ENCODE measurements around the gene CLCF1. TPM values are rescaled to one million over a fixed set of nuclear protein-coding genes. Genes with fewer than 3 reads are reported as not detected.

Gene CLCF1
- total and polyA plus RNA-seq, 8 donors = 1.3 to 11.2 (median 2.6) TPM

- no peak overlapping the region for H3K27ac ChIP-seq
- no peak for ATAC-seq
- no peak overlapping the region for H3K4me3 ChIP-seq
- TF ChIP-seq CTCF (IDR thresholded peaks at IDR 0.05) = no peak
- no peak for DNase-seq
- H3K4me1 ChIP-seq = peaks cover 0 to 6% (median 0%) of the 10 kb centered on the region in 3 donors
- H3K36me3 ChIP-seq = no peaks in the 10 kb centered on the region
- no peak for FAIRE-seq
- intact Hi-C loops (cut with DNase I) = loop anchor here in 2 of 3 donors (5.0 to 10.0 kb wide), 3 partner anchors 32 to 125 kb away; partner anchors contain the start of gene GRK2 (in 1 of the 2)
- H3K27me3 ChIP-seq = no peaks in the 10 kb centered on the region
- 78 to 80% methylated on average over 22 to 23 of the region's 23 CpGs for WGBS, 2 donors
- H3K9me3 ChIP-seq = no peaks in the 10 kb centered on the region
These were observed 6.0 kb upstream of the CLCF1 start for GRCh38 chr11:67379061-67380058.

GRCh38 chr11:67378544-67378943 lies 5.1 kb upstream of the CLCF1 start:
- Histone ChIP-seq H3K4me1 (peaks cover 0 to 10% (median 0%) of the 10 kb centered on the region in 3 donors), H3K9me3 (no peaks in the 10 kb centered on the region), H3K36me3 (no peaks in the 10 kb centered on the region), H3K27me3 (no peaks in the 10 kb centered on the region), H3K4me3 (no peak overlapping the region), H3K27ac (no peak overlapping the region)
- intact Hi-C loops (cut with DNase I) = loop anchor here in 1 of 3 donors (5.0 kb wide), 1 partner anchor 111 kb away; the partner anchor contains the start of gene GRK2
- no peak for ATAC-seq
- 86 to 98% methylated on average over 4 of the region's 4 CpGs for WGBS, 2 donors
- no peak for FAIRE-seq
- DNase-seq = no peak
- TF ChIP-seq CTCF (IDR thresholded peaks at IDR 0.05) = no peak

GRCh38 chr11:67376873-67377808 lies 3.7 kb upstream of the CLCF1 start:
- Histone ChIP-seq H3K36me3 (no peaks in the 10 kb centered on the region), H3K9me3 (no peaks in the 10 kb centered on the region), H3K27ac (no peak overlapping the region), H3K27me3 (no peaks in the 10 kb centered on the region), H3K4me1 (peaks cover 0 to 10% (median 0%) of the 10 kb centered on the region in 3 donors), H3K4me3 (no peak overlapping the region)
- WGBS, 2 donors = 76 to 78% methylated on average over 6 of the region's 6 CpGs
- no peak for ATAC-seq
- no peak for DNase-seq
- intact Hi-C loops (cut with DNase I) = loop anchor here in 1 of 3 donors (5.0 kb wide), 1 partner anchor 110 kb away; the partner anchor contains the start of gene GRK2
- TF ChIP-seq CTCF (IDR thresholded peaks at IDR 0.05) = no peak
- FAIRE-seq = no peak

- no peaks in the 10 kb centered on the region for H3K27me3 ChIP-seq
- intact Hi-C loops (cut with DNase I) = loop anchor here in 1 of 3 donors (5.0 kb wide), 1 partner anchor 109 kb away; the partner anchor contains the start of gene GRK2
- no peaks in the 10 kb centered on the region for H3K36me3 ChIP-seq
- no peak for FAIRE-seq
- no peak overlapping the region for H3K27ac ChIP-seq
- H3K4me3 ChIP-seq = no peak overlapping the region
- no peak for DNase-seq
- no peaks in the 10 kb centered on the region for H3K9me3 ChIP-seq
- peaks cover 0 to 14% (median 0%) of the 10 kb centered on the region in 3 donors for H3K4me1 ChIP-seq
- 76 to 82% methylated on average over 6 to 7 of the region's 7 CpGs for whole genome bisulfite sequencing, 2 donors
- no peak for TF ChIP-seq CTCF (IDR thresholded peaks at IDR 0.05)
- ATAC-seq = no peak
These were observed 2.8 kb upstream of the CLCF1 start for GRCh38 chr11:67376063-67376820.

Measured in pancreas (tissue), 10 donors.